Neural progenitor cell (in vitro differentiated cells): Measurements from ENCODE around the gene LRGUK. TPM values are rescaled to one million over a fixed set of nuclear protein-coding genes. Genes with fewer than 3 reads are reported as not detected.

ENCODE experiments used
- DNase-seq: peaks from one replicate; pipeline ENCODE4 v3.0.0-alpha.2; 2016; ENCODE audit warnings: low spot score
- H2AFZ ChIP-seq: fragments of 200-600 bp; sonication (generic); replicated peaks from 2 replicates; pipeline ENCODE4 v1.6.1; 2016; ENCODE audit warnings: antibody characterized with exemption
- H3F3A ChIP-seq: fragments of 200-600 bp; sonication (generic); 2 replicates; pipeline ENCODE4 v1.6.1; 2016; ENCODE audit warnings: antibody characterized with exemption, low read depth
- H3K27ac ChIP-seq: fragments of 200-600 bp; sonication (generic); 2 replicates; pipeline ENCODE4 v1.5.1; 2016; ENCODE audit warnings: mild to moderate bottlenecking
- H3K27me3 ChIP-seq: fragments of 200-600 bp; sonication (generic); 2 replicates; pipeline ENCODE4 v1.6.1; 2016; ENCODE audit warnings: mild to moderate bottlenecking, moderate library complexity
- H3K36me3 ChIP-seq: fragments of 200-600 bp; sonication (generic); 2 replicates; pipeline ENCODE4 v1.5.1; 2016
- H3K4me1 ChIP-seq: fragments of 200-600 bp; sonication (generic); 2 replicates; pipeline ENCODE4 v1.6.1; 2016; ENCODE audit warnings: mixed run types
- H3K4me2 ChIP-seq: fragments of 200-600 bp; sonication (generic); 2 replicates; pipeline ENCODE4 v1.6.1; 2016
- H3K4me3 ChIP-seq: fragments of 200-600 bp; sonication (generic); 2 replicates; pipeline ENCODE4 v1.5.1; 2016
- H3K79me2 ChIP-seq: fragments of 200-600 bp; sonication (generic); 2 replicates; pipeline ENCODE4 v1.6.1; 2016; ENCODE audit warnings: low read depth
- H3K9ac ChIP-seq: fragments of 200-600 bp; sonication (generic); 2 replicates; pipeline ENCODE4 v1.6.1; 2016
- H3K9me3 ChIP-seq: fragments of 200-600 bp; sonication (generic); 2 replicates; pipeline ENCODE4 v1.5.1; 2016; ENCODE audit warnings: low read depth
- H4K20me1 ChIP-seq: fragments of 200-600 bp; sonication (generic); 2 replicates; pipeline ENCODE4 v1.6.1; 2016; ENCODE audit warnings: low read depth
- H3K27ac Mint-ChIP-seq: 3 replicates; pipeline ENCODE4 v1.8.0; 2021; ENCODE audit warnings: mixed read lengths
- H3K27me3 Mint-ChIP-seq: 2 replicates; pipeline ENCODE4 v1.8.0; 2022; ENCODE audit warnings: low read depth, mild to moderate bottlenecking, inconsistent platforms, moderate library complexity, mixed read lengths; ENCODE audit not compliant: insufficient read depth
- H3K36me3 Mint-ChIP-seq: 3 replicates; pipeline ENCODE4 v1.8.0; 2021; ENCODE audit warnings: mixed read lengths
- H3K4me1 Mint-ChIP-seq: 3 replicates; pipeline ENCODE4 v1.8.0; 2021; ENCODE audit warnings: mixed read lengths
- H3K4me3 Mint-ChIP-seq: 3 replicates; pipeline ENCODE4 v1.8.0; 2021; ENCODE audit warnings: mild to moderate bottlenecking, moderate library complexity, mixed read lengths
- H3K9me3 Mint-ChIP-seq: 3 replicates; pipeline ENCODE4 v1.8.0; 2020; ENCODE audit warnings: mixed read lengths
- CTCF ChIP-seq: fragments of 200-600 bp; sonication (generic); IDR thresholded peaks from 2 replicates; pipeline ENCODE4 v1.5.1; 2017; ENCODE audit warnings: antibody characterized with exemption, mild to moderate bottlenecking
- EZH2 ChIP-seq: fragments of 200-600 bp; sonication (generic); IDR thresholded peaks from 2 replicates; pipeline ENCODE4 v1.6.1; 2017; ENCODE audit warnings: antibody characterized with exemption, mild to moderate bottlenecking, moderate library complexity
- EZH2phosphoT487 ChIP-seq: fragments of 200-600 bp; sonication (generic); IDR thresholded peaks from 2 replicates; pipeline ENCODE4 v1.6.1; 2017; ENCODE audit warnings: antibody characterized with exemption
- total RNA-seq: library from RNA; depleted of rRNA; stranded (reverse); fragments of >200 nt; gene quantifications from 2 replicates; pipeline ENCODE4 v1.2.3, GENCODE V29; 2015; ENCODE audit warnings: low replicate concordance

The LRGUK gene
- total RNA-seq, 1 donor from 2014 or later: 1.1 TPM

- Histone ChIP-seq H3K9ac (no peak overlapping the region), H3K4me2 (no peak overlapping the region), H3K9me3 (no peaks in the 10 kb centered on the region), H4K20me1 (no peaks in the 10 kb centered on the region), H2AFZ (no peak overlapping the region), H3K27me3 (no peaks in the 10 kb centered on the region), H3K36me3 (peaks cover 22% of the 10 kb centered on the region), H3K4me3 (no peak overlapping the region), H3K27ac (no peak overlapping the region), H3K4me1 (no peaks in the 10 kb centered on the region), H3K79me2 (no peaks in the 10 kb centered on the region), H3F3A (no peaks in the 10 kb centered on the region)
- peaks cover 34% of the 10 kb centered on the region for H3K36me3 Mint-ChIP-seq
- H3K9me3 Mint-ChIP-seq: no peaks in the 10 kb centered on the region
- no peak for DNase-seq
- no peaks in the 10 kb centered on the region for H3K4me1 Mint-ChIP-seq
- no peak overlapping the region for H3K4me3 Mint-ChIP-seq
- TF ChIP-seq CTCF: no peak
- no peak for TF ChIP-seq EZH2
- TF ChIP-seq EZH2phosphoT487: no peak
- no peak overlapping the region for H3K27ac Mint-ChIP-seq
- H3K27me3 Mint-ChIP-seq: no peaks in the 10 kb centered on the region
These were observed 170.3 kb downstream of the LRGUK start for GRCh38 chr7:134297489-134297888.

GRCh38 chr7:134298902-134299683 is 172.0 kb downstream of the LRGUK start:
- Histone ChIP-seq H3K36me3 (peaks cover 22% of the 10 kb centered on the region), H2AFZ (no peak overlapping the region), H3F3A (no peaks in the 10 kb centered on the region), H4K20me1 (no peaks in the 10 kb centered on the region), H3K9me3 (no peaks in the 10 kb centered on the region), H3K4me3 (no peak overlapping the region), H3K79me2 (no peaks in the 10 kb centered on the region), H3K4me1 (no peaks in the 10 kb centered on the region), H3K9ac (no peak overlapping the region), H3K4me2 (no peak overlapping the region), H3K27ac (no peak overlapping the region), H3K27me3 (no peaks in the 10 kb centered on the region)
- no peaks in the 10 kb centered on the region for H3K9me3 Mint-ChIP-seq
- no peak overlapping the region for H3K4me3 Mint-ChIP-seq
- no peak for DNase-seq
- H3K27me3 Mint-ChIP-seq: no peaks in the 10 kb centered on the region
- peaks cover 31% of the 10 kb centered on the region for H3K36me3 Mint-ChIP-seq
- H3K27ac Mint-ChIP-seq: no peak overlapping the region
- no peaks in the 10 kb centered on the region for H3K4me1 Mint-ChIP-seq
- TF ChIP-seq EZH2: no peak
- TF ChIP-seq EZH2phosphoT487: no peak
- no peak for TF ChIP-seq CTCF

- H4K20me1 ChIP-seq: no peaks in the 10 kb centered on the region
- no peak overlapping the region for H3K27ac Mint-ChIP-seq
- H3K36me3 ChIP-seq: peaks cover 22% of the 10 kb centered on the region
- H3F3A ChIP-seq: no peaks in the 10 kb centered on the region
- H3K79me2 ChIP-seq: no peaks in the 10 kb centered on the region
- no peak for DNase-seq
- peaks cover 27% of the 10 kb centered on the region for H3K36me3 Mint-ChIP-seq
- H3K4me2 ChIP-seq: no peak overlapping the region
- H3K9me3 ChIP-seq: no peaks in the 10 kb centered on the region
- H3K9me3 Mint-ChIP-seq: no peaks in the 10 kb centered on the region
- no peak overlapping the region for H3K4me3 Mint-ChIP-seq
- no peaks in the 10 kb centered on the region for H3K4me1 ChIP-seq
- no peak overlapping the region for H3K9ac ChIP-seq
- no peaks in the 10 kb centered on the region for H3K27me3 Mint-ChIP-seq
- TF ChIP-seq EZH2phosphoT487 (no peak), EZH2 (no peak), CTCF (no peak)
- no peaks in the 10 kb centered on the region for H3K27me3 ChIP-seq
- H3K4me1 Mint-ChIP-seq: no peaks in the 10 kb centered on the region
- H2AFZ ChIP-seq: no peak overlapping the region
- H3K4me3 ChIP-seq: no peak overlapping the region
- H3K27ac ChIP-seq: no peak overlapping the region
These were observed 173.8 kb downstream of the LRGUK start for GRCh38 chr7:134300988-134301387.
